ENCODE results near the gene AFAP1L1.

GRCh38 chr5:149376711-149377447, 105.2 kb downstream of the AFAP1L1 start:
- no peak for TF ChIP-seq CTCF (IDR thresholded peaks at IDR 0.05; ENCODE audit: extremely low read depth in 1 of 2, insufficient read depth in 1 of 2, low read depth in 1 of 2, low read length in 2 of 2)
- no peak for TF ChIP-seq EZH2 (IDR thresholded peaks at IDR 0.05; ENCODE audit: borderline replicate concordance, low read depth, low read length, severe bottlenecking)
- no peak for TF ChIP-seq POLR2AphosphoS5 (IDR thresholded peaks at IDR 0.05; ENCODE audit: insufficient read depth, low read depth, low read length)
- no peak for TF ChIP-seq POLR2A (IDR thresholded peaks at IDR 0.05; ENCODE audit: low read depth, low read length)
- TF ChIP-seq JUN (IDR thresholded peaks at IDR 0.05; ENCODE audit: borderline replicate concordance, insufficient read depth, insufficient read length, low read depth) = no peak
- TF ChIP-seq MYC (IDR thresholded peaks at IDR 0.05; ENCODE audit: low read depth, low read length) = no peak
